Measurements from ENCODE around the gene CNTROB. TPM values are rescaled to one million over a fixed set of nuclear protein-coding genes. Genes with fewer than 3 reads are reported as not detected.
"Not testable (repeated sequence)": the region's sequence is repeated elsewhere in the genome, so short reads cannot be mapped to it uniquely, and the experiment has no call there.

Gene CNTROB
- total RNA-seq, 1 donor from 2014 or later: 25.3 TPM

DNA sequence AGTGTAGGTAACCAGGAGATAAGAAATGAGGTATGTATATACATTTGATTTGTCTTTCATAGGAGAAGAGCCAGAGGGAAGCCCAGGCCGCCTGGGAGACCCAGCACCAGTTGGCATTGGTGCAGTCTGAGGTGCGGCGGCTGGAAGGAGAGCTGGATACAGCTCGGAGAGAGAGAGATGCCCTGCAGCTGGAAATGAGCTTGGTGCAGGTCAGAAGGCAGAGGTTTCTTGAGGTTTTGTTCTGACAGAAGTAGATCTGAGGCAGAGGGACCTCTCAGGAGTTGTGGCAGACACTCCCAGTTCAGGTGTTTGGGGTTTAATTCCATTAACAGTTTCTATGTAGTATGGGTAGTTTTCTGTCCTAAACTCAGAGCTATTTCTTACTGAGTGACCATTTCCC is 8.0 kb downstream of the CNTROB start:
- DNase-seq (ENCODE audit: low spot score in 2 of 2) (no peak), FAIRE-seq (no peak)

DNA sequence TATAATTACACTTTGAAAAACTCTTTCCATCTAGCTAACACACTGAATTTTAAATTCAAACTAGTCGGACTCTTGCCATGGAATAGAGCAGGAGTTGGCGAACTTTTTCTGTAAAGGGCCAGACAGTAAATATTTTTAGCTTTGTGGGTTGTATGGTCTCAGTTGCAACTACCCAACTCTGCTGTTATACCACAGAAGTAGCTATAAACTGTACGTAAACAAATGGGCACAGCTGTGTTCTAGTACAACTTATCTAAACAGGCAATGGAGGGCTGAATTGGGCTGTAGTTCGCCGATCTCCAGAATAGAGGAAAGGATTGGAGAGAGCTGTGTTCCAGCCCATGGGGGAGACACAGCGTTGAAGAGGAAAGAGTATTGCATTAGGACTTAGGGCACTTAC is 8.7 kb downstream of the CNTROB start:
- DNase-seq (ENCODE audit: low spot score in 2 of 2): no peak
- FAIRE-seq: no peak

GRCh38 chr17:7943291-7943690 is 11.3 kb downstream of the CNTROB start:
- FAIRE-seq: no peak
- no peak for DNase-seq (ENCODE audit: low spot score in 2 of 2)

GRCh38 chr17:7944326-7944725 is 12.3 kb downstream of the CNTROB start:
- FAIRE-seq (no peak), DNase-seq (ENCODE audit: low spot score in 2 of 2) (no peak)

DNA sequence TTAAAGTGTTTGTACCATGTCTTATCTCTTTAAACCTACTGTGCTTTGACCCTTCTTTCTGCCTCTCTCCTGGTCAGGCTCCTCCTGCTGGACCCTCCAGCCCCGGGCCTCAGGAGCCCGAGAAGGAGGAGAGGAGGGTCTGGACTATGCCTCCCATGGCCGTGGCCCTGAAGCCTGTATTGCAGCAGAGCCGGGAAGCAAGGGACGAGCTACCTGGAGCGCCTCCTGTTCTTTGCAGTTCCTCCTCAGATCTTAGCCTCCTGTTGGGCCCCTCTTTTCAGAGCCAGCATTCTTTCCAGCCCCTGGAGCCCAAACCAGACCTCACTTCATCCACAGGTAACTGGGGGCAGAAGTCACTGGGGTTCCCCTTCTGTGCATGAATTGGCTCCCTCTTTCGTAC is 13.6 kb downstream of the CNTROB start:
- no peak for FAIRE-seq
- DNase-seq (ENCODE audit: low spot score in 2 of 2): no peak

DNA sequence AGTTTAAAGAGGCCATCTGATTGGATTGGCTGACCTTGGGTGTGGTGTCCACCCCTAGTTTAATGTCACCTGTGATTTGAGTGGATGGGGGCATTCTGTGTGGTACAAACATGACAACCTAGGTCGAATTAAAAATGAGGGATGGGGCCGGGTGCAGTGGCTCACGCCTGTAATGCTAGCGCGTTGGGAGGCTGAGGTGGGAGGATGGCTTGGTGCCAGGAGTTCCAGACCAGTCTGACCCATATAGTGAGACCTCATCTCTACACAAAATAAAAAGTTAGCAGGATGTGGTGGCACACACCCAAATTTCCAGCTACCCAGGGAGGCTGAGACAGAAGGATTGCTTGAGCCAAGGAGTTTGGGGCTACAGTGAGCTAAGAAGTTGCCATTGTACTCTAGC is 14.4 kb downstream of the CNTROB start:
- FAIRE-seq: no peak

GRCh38 chr17:7947651-7948050 is 15.6 kb downstream of the CNTROB start:
- FAIRE-seq (no peak), DNase-seq (ENCODE audit: low spot score in 2 of 2) (no peak)

More for the DNA sequence above, 14.4 kb downstream of the CNTROB start:
- no peak for DNase-seq (ENCODE audit: low spot score in 2 of 2)

- FAIRE-seq: no peak
- no peak for DNase-seq (ENCODE audit: low spot score in 2 of 2)
These were observed 18.6 kb downstream of the CNTROB start for GRCh38 chr17:7950578-7950977.

DNA sequence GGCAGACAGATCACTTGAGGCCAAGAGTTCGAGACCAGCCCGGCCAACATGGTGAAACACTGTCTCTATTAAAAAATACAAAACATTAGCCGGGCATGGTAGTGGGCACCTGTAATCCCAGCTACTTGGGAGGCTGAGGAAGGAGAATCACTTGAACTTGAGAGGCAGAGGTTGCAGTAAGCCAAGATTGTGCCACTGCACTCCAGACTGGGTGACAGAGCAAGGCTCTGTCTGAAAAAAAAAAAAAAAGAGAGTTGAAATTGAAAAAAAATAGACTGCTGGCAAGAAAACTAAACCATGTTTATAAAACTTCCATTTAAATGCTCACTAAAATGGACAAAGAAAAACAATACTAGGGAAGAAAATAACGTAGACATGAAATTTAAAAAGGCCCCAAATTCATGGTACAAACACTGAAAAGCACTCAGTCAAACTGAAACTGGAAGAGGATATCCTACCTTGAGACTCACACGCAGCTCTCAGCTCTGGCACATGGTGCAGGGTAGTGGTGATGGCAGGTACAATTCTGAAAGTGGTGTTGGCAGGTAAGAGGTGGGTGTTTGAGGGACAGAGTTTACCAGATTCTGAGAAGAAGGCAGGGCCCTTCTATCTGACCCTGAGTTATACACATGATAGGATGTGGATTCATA is 19.3 kb downstream of the CNTROB start:
- no peak for FAIRE-seq
- DNase-seq (ENCODE audit: low spot score in 2 of 2): no peak

GRCh38 chr17:7953266-7953665 is 21.3 kb downstream of the CNTROB start:
- not testable (repeated sequence) for FAIRE-seq; DNase-seq (ENCODE audit: low spot score in 2 of 2)

- no peak for FAIRE-seq
These were observed 23.6 kb downstream of the CNTROB start for GRCh38 chr17:7955414-7956227.

GRCh38 chr17:7956228-7956965 is 24.4 kb downstream of the CNTROB start:
- no peak for FAIRE-seq
- DNase-seq (ENCODE audit: low spot score in 2 of 2): no peak

More at GRCh38 chr17:7955414-7956227, 23.6 kb downstream of the CNTROB start:
- DNase-seq (ENCODE audit: low spot score in 2 of 2): no peak

DNA sequence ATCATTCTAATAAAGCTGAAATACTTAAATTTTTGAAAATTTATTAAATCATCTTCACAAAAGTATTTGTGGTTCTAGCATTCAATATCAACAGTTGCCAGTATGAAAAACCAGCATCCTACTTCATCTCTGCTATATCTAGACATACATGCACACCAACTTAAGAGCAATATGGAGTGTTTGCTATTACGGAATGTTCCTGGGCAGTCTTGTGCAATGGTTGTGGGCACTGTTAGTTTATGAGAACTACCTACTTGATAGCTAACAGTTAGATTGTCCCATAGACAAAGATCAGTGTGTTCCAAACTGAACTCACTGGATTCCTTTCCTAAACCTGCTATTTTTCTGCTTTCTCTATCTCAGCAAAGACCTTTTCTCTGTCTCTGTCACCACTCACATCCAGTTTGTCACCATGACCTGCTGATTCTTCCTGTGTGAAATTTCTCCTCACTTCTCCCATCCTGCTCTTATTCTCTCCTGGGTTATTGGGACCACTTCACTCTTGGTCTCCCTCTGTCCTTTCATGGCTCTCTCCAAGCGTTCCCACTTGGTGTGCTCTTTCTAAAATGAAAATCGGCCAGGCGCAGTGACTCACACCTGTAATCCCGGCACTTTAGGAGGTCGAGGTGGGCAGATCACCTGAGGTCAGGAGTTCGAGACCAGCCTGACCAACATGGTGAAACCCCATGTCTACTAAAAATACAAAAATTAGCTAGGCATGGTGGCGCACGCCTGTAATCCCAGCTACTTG is 27.7 kb downstream of the CNTROB start:
- no peak for FAIRE-seq

GRCh38 chr17:7961421-7961820 is 29.4 kb downstream of the CNTROB start:
- FAIRE-seq (no peak), DNase-seq (ENCODE audit: low spot score in 2 of 2) (no peak)

More for the DNA sequence above, 27.7 kb downstream of the CNTROB start:
- DNase-seq (ENCODE audit: low spot score in 2 of 2): no peak

DNA sequence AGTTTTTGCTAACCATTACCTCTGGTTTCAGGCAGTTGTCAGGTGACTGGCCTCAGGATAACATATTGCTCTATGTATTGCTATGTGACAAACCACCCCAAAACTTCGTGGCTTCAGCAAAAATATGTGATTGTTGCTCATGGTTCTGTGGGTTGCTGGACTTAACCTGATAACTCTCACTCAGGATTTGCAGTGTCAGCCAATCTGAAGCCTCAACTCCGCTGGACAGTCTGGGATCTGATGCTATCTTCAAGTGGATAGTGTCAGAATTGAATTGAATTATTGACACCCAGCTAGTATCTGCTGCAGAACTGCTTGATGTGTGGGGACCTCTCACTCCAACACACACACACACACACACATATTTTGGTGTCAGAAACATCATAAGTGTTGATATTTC is 35.7 kb downstream of the CNTROB start:
- DNase-seq (ENCODE audit: low spot score in 2 of 2) (no peak), FAIRE-seq (no peak)

GRCh38 chr17:7969433-7969832 is 37.4 kb downstream of the CNTROB start:
- DNase-seq (ENCODE audit: low spot score in 2 of 2): no peak
- no peak for FAIRE-seq

DNA sequence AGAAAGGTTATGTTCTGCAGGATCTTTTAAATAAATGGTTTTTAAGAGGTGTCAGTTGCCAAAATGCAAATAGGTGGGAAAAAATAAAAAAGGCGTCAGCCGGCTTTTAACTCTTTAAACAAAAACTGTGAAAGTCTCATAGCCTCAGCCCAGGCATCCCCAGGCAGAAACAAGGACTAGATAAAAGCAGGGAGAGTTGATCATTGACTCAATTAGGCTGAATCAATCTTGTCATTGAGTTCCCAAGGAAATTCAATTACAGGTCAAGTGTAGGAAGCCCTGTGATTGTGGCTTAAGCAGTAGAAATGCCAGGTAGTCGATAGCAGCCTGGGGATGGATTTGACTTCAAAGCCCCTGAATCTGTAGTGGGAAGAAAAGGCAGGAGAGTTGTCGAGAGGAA is 39.6 kb downstream of the CNTROB start:
- FAIRE-seq (no peak), DNase-seq (ENCODE audit: low spot score in 2 of 2) (no peak)

DNA sequence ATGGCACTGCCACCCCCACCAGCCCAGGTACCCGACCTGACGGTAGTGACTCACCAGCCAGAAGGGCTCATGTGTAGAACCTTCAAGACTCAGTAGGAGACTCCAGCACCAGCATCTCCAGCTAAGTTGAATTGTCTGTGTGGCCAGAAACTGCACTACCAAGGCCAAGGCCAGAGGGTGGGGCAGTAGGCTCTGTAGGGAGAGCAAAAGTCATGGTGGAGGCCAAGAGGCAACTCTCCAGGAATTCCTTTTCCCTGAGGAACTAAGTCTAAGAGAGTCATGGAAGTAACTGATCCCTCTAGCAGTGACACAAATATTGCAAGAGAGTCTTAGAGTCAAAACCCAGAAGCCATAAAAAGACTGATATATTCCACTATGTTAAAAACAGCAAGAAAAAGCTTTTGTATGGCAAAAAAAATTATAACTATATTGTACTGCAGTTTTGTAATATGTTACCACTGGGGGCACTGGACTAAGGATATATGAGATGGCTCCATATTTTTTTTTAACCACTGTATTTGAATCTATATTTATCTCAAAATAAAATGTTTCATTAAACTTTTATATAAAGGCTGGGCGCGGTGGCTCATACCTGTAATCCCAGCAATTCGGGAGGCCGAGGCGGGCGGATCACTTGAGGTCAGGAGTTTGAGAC is 40.3 kb downstream of the CNTROB start:
- DNase-seq (ENCODE audit: low spot score in 2 of 2) (no peak), FAIRE-seq (no peak)

DNA sequence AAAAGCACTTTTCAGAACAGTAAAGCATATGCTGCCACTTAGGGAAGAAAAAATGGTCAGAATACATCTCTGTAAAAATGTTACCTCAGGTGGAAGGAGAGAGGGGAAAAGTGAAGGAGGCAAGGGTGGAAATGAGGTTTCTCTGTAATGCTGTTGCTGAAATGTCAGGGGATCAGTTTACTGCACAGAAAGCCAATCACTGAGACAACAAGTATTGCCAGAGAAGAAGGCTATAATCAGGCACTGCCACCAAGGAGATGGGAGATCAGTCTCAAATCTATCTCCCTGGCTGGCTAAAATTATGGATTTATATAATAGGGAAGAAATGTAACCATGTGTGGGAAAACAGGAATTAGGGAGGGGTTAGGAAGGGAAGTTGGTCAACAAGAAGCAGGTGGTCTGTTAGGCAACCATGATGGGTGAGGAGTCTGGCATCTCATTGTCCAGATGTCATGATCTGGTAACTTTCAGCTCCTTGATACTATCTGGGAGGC is 42.7 kb downstream of the CNTROB start:
- DNase-seq (ENCODE audit: low spot score in 2 of 2) (no peak), FAIRE-seq (no peak)

DNA sequence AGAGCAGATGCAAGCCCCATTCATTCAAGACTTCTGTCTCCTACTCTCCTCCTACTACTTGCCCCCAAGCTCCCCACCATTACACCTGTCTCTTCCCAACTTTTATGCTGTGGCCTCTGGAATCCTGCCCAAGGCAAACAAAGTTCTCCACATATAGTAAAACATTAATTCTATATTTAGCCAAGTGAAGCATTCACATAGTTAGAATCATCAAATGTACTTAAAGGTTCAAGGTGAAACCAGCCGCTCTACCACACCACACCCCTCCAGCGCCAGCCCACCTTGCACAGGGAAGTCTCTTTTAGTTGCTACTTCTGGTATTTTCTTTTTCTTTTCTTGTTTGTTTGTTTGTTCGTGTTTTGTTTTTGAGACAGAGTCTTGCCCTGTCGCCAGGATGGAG is 45.0 kb downstream of the CNTROB start:
- DNase-seq (ENCODE audit: low spot score in 2 of 2): no peak
- FAIRE-seq: no peak
